ENCODE measurements around the gene PRRT1B. TPM values are rescaled to one million over a fixed set of nuclear protein-coding genes. Genes with fewer than 3 reads are reported as not detected.

The PRRT1B gene
- total RNA-seq, 1 donor from 2014 or later = not detected

DNA sequence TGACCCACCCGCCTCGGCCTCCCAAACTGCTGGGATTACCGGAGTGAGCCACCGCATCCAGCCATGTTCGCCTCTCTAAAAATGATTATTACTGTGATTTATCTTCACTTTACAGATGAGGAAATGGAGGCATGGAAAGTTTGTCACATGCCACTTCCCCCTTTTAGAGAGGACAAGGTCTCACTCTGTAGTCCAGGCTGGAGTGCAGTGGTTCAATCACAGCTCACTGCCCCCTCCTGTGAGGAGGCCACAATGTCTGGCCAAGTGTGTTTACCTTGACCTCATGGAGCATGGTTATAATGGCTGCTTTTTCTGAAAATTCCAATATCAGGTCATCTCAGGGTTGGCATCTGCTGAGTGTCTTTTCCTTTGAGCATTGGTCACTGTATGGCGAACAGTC lies 6.7 kb downstream of the PRRT1B start:
- peaks cover 95% of the 10 kb centered on the region for H3K27me3 ChIP-seq (ENCODE audit: low read depth)
- intact Hi-C loops (cut with micrococcal nuclease) = no loop called here
- DNase-seq = no peak

DNA sequence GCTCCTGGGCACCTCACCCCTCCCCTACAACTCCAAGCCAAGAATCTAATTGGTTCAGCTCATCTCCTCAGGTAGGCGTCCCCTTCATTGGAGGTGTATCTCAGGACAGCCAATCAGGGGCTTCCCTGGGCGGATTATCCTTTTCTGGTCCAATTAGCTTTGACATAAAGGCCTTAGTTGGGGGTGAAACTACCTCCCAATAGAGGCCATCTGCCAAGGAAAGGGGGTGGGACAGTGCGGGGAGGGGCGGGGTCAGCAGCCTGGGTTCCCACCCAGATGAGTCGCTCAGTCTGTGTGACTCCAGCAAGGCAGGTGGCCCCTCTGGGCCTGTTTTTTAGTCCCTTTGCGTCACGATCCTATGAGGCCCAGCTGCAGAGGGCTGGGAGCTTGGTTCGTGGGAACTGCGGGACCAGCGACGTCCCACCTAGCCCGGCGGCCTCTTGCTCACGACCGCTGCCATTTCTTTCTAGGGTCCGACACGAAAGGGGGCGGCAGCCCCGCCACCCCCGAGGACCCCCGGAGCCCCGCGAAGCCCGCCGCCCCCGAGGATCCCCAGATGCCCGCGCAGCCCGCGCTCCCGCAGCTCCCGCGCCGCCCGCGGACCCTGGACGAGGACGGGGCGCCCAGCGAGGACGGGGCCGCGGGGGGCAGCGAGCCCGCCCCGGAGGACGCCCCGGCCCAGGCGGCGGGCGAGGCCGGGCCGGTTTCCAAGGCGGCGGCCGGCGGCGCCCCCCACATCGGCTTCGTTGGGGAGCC lies 8.9 kb downstream of the PRRT1B start:
- Histone ChIP-seq H3K27me3 (ENCODE audit: low read depth) (peaks cover 73% of the 10 kb centered on the region), H3K4me3 (no peak overlapping the region)
- intact Hi-C loops (cut with micrococcal nuclease) = no loop called here

More for the DNA sequence above, 6.7 kb downstream of the PRRT1B start:
- H3K4me3 ChIP-seq = no peak overlapping the region
- TF ChIP-seq, protein P1, sequence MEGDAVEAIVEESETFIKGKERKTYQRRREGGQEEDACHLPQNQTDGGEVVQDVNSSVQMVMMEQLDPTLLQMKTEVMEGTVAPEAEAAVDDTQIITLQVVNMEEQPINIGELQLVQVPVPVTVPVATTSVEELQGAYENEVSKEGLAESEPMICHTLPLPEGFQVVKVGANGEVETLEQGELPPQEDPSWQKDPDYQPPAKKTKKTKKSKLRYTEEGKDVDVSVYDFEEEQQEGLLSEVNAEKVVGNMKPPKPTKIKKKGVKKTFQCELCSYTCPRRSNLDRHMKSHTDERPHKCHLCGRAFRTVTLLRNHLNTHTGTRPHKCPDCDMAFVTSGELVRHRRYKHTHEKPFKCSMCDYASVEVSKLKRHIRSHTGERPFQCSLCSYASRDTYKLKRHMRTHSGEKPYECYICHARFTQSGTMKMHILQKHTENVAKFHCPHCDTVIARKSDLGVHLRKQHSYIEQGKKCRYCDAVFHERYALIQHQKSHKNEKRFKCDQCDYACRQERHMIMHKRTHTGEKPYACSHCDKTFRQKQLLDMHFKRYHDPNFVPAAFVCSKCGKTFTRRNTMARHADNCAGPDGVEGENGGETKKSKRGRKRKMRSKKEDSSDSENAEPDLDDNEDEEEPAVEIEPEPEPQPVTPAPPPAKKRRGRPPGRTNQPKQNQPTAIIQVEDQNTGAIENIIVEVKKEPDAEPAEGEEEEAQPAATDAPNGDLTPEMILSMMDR (IDR thresholded peaks at IDR 0.05; ENCODE audit: borderline replicate concordance) = no peak
- H3K4me1 ChIP-seq = peaks cover 1% of the 10 kb centered on the region
- no peaks in the 10 kb centered on the region for H3K9me3 ChIP-seq (replicated peaks)
- no peak overlapping the region for H3K27ac ChIP-seq (replicated peaks)
- no peaks in the 10 kb centered on the region for H3K36me3 ChIP-seq

DNA sequence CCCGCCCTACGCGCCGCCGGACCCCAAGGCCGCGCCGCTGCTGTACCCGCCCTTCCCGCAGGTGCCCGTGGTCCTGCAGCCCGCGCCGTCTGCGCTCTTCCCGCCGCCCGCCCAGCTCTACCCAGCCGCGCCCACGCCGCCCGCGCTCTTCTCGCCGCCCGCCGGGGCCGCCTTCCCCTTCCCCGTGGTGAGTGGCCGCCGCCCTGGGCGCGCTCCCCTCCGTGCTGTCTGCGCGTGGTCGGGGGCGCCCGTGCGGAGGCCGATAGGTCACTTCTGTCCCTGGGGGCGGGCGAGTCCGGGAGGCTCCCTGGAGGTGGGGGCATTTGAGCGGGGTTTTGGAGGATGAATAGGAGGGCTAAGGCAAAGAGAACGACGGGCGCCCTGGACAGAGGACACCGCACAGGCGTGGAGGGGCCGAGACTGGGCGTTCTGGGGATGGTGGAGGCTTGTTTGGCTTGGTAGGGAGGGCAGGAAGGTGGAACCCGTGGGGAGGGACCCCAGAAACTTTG lies 9.6 kb downstream of the PRRT1B start:
- Histone ChIP-seq H3K4me1 (no peaks in the 10 kb centered on the region), H3K4me3 (no peak overlapping the region), H3K36me3 (no peaks in the 10 kb centered on the region), H3K27me3 (ENCODE audit: low read depth) (peaks cover 66% of the 10 kb centered on the region), H3K27ac (replicated peaks) (no peak overlapping the region), H3K9me3 (replicated peaks) (no peaks in the 10 kb centered on the region)
- TF ChIP-seq, protein P1 (IDR thresholded peaks at IDR 0.05; ENCODE audit: borderline replicate concordance) = no peak
- intact Hi-C loops (cut with micrococcal nuclease) = no loop called here
- no peak for DNase-seq

More for the DNA sequence above, 8.9 kb downstream of the PRRT1B start:
- TF ChIP-seq, protein P1 (IDR thresholded peaks at IDR 0.05; ENCODE audit: borderline replicate concordance) = no peak
- Histone ChIP-seq H3K4me1 (no peaks in the 10 kb centered on the region), H3K9me3 (replicated peaks) (no peaks in the 10 kb centered on the region), H3K36me3 (no peaks in the 10 kb centered on the region), H3K27ac (replicated peaks) (no peak overlapping the region)
- no peak for DNase-seq

DNA sequence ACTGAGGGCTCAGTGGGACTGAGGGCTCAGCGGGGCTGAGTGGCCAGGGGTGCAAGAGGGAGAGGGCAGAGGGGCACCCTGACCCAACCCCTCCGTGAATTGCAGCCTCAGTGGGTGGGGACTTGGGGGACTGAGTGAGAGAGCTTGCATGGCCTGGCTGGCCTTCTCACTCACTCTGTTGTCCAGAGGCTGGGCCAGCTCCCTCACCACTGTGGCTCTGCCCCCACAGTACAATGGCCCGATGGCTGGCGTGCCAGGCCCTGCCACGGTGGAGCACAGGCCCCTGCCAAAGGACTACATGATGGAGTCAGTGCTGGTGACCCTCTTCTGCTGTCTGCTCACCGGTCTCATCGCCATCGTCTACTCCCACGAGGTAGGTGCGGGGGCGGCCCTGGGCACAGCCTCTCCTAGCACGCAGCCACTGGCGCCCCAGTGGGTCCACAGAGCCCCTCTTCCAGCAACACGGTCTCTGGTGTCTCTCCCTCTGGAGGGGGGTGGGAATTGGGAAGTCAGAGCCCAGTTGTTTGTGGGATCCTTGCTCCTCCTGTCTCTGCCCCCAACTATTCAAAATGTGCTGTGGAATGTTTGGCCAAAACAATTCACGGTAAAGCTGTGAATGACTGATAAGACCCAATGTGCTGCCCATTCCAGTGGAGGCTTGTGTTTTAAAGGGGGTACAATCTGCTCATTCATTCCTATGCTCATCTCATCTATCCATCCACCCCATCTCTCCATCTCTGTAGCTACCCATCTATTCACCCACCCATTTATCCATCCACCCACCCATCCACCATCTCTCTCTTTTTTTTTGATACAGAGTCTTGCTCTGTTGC lies 10.7 kb downstream of the PRRT1B start:
- intact Hi-C loops (cut with micrococcal nuclease) = no loop called here
- TF ChIP-seq, protein P1 (IDR thresholded peaks at IDR 0.05; ENCODE audit: borderline replicate concordance) = no peak
- H3K9me3 ChIP-seq (replicated peaks) = no peaks in the 10 kb centered on the region
- H3K27me3 ChIP-seq (ENCODE audit: low read depth) = peaks cover 56% of the 10 kb centered on the region
- H3K36me3 ChIP-seq = no peaks in the 10 kb centered on the region
- no peak overlapping the region for H3K27ac ChIP-seq (replicated peaks)
- DNase-seq = no peak
- H3K4me1 ChIP-seq = no peaks in the 10 kb centered on the region
- H3K4me3 ChIP-seq = no peak overlapping the region

DNA sequence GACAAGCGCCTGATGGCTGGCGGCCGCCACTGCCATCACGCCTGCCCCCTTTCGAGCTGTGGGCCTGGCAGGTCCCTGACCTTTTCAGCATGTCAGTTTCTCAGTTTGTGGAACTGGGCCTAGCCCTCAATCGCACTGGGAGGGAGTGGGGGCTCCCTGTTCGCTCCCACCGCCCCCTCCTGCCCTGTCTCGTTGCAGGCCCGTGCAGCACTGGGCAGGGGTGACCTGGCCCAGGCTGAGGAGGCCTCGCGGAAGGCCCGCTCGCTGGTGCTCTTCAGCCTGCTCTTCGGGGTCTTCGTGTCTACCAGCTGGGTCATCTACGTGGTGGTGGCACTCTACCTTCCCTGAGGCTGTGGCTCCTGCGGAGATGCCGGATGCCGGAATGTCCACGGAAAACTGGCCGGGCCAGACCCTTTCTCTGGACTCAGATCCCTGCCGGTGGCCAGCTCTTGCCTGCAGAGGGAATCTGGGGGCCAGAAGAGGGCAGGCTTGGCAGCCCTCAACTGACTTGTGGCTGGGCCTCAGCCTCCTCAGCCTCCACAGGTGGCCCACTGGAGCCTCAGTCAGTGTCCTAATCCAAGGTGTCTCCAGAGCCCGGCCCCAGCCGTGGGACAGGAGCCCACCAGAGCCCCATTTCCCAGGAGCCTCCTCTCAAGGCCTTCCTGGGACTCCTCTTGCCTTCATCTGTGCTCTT lies 12.7 kb downstream of the PRRT1B start:
- no peak overlapping the region for H3K27ac ChIP-seq (replicated peaks)
- peaks cover 39% of the 10 kb centered on the region for H3K27me3 ChIP-seq (ENCODE audit: low read depth)
- intact Hi-C loops (cut with micrococcal nuclease) = no loop called here
- no peaks in the 10 kb centered on the region for H3K4me1 ChIP-seq
- H3K9me3 ChIP-seq (replicated peaks) = peaks cover 11% of the 10 kb centered on the region
- no peaks in the 10 kb centered on the region for H3K36me3 ChIP-seq
- TF ChIP-seq, protein P1 (IDR thresholded peaks at IDR 0.05; ENCODE audit: borderline replicate concordance) = no peak
- no peak for DNase-seq
- no peak overlapping the region for H3K4me3 ChIP-seq

Data from left ventricle myocardium inferior (tissue), 1 donor.